Osteoblast (primary cell): ENCODE measurements around the gene MUC5B. TPM values are rescaled to one million over a fixed set of nuclear protein-coding genes. Genes with fewer than 3 reads are reported as not detected.

Experiments used
- DNase-seq: peaks from one replicate; pipeline ENCODE4 v3.0.0; 2011; ENCODE audit warnings: low spot score, mixed read lengths; ENCODE audit not compliant: insufficient read length; ENCODE audit errors: missing footprints
- H2AFZ ChIP-seq: 2 replicates; pipeline ENCODE4 v1.6.0; 2011; ENCODE audit warnings: mild to moderate bottlenecking, low read length
- H3K27ac ChIP-seq: 2 replicates; pipeline ENCODE4 v1.5.1; 2011; ENCODE audit warnings: mild to moderate bottlenecking, low read depth, low read length, moderate library complexity
- H3K27me3 ChIP-seq: 2 replicates; pipeline ENCODE4 v1.6.0; 2012; ENCODE audit warnings: mild to moderate bottlenecking, control low read depth, inconsistent platforms, low read length, moderate library complexity; ENCODE audit not compliant: insufficient read depth
- H3K36me3 ChIP-seq: 2 replicates; pipeline ENCODE4 v1.5.1; 2011; ENCODE audit warnings: mild to moderate bottlenecking, low read length, control low read depth, moderate library complexity; ENCODE audit not compliant: insufficient read depth
- H3K4me1 ChIP-seq: 2 replicates; pipeline ENCODE4 v1.5.1; 2011; ENCODE audit warnings: mild to moderate bottlenecking, low read length, control low read depth, moderate library complexity; ENCODE audit not compliant: insufficient read depth
- H3K4me2 ChIP-seq: 2 replicates; pipeline ENCODE4 v1.6.0; 2011; ENCODE audit warnings: mild to moderate bottlenecking, low read length; ENCODE audit not compliant: insufficient read depth
- H3K4me3 ChIP-seq: fragments of 200-600 bp; sonication (generic); 3 replicates; pipeline ENCODE4 v1.5.1; 2012; ENCODE audit warnings: mild to moderate bottlenecking, low read length, inconsistent platforms; ENCODE audit not compliant: insufficient read depth
- H3K79me2 ChIP-seq: 2 replicates; pipeline ENCODE4 v1.6.0; 2012; ENCODE audit warnings: mild to moderate bottlenecking, low read length, control low read depth, inconsistent platforms; ENCODE audit not compliant: insufficient read depth
- H3K9me3 ChIP-seq: 2 replicates; pipeline ENCODE4 v1.5.1; 2011; ENCODE audit warnings: low read depth, low read length, control low read depth
- H4K20me1 ChIP-seq: 2 replicates; pipeline ENCODE4 v1.6.0; 2012; ENCODE audit warnings: mild to moderate bottlenecking, low read length, control low read depth; ENCODE audit not compliant: insufficient read depth
- CTCF ChIP-seq: IDR thresholded peaks from 2 replicates; pipeline ENCODE4 v1.5.1; 2011; ENCODE audit warnings: mild to moderate bottlenecking, low read depth, low read length, moderate library complexity; ENCODE audit errors: extremely low read depth
- total RNA-seq: library from RNA; depleted of rRNA; stranded (reverse); fragments of >200 nt; gene quantifications from 2 replicates; pipeline ENCODE4 v1.2.3, GENCODE V29; 2012

MUC5B gene
- total RNA-seq, 1 donor = not detected

GRCh38 chr11:1283091-1283511 is 60.2 kb downstream of the MUC5B start:
- Histone ChIP-seq H2AFZ (no peak overlapping the region), H3K4me2 (no peak overlapping the region), H3K36me3 (peaks cover 32% of the 10 kb centered on the region), H3K4me3 (no peak overlapping the region), H3K4me1 (no peaks in the 10 kb centered on the region), H3K27ac (no peak overlapping the region), H4K20me1 (peaks cover 14% of the 10 kb centered on the region), H3K9me3 (no peaks in the 10 kb centered on the region), H3K27me3 (no peaks in the 10 kb centered on the region), H3K79me2 (peaks cover 1% of the 10 kb centered on the region)
- no peak for DNase-seq
- TF ChIP-seq CTCF = no peak

- no peak overlapping the region for H3K27ac ChIP-seq
- no peak overlapping the region for H2AFZ ChIP-seq
- peaks cover 8% of the 10 kb centered on the region for H4K20me1 ChIP-seq
- H3K27me3 ChIP-seq = no peaks in the 10 kb centered on the region
- DNase-seq = no peak
- peaks cover 7% of the 10 kb centered on the region for H3K79me2 ChIP-seq
- no peak overlapping the region for H3K4me2 ChIP-seq
- no peak for TF ChIP-seq CTCF
- H3K4me1 ChIP-seq = no peaks in the 10 kb centered on the region
- peaks cover 39% of the 10 kb centered on the region for H3K36me3 ChIP-seq
- no peaks in the 10 kb centered on the region for H3K9me3 ChIP-seq
- H3K4me3 ChIP-seq = no peak overlapping the region
Measured at GRCh38 chr11:1283906-1284305, 61.0 kb downstream of the MUC5B start.

- Histone ChIP-seq H3K36me3 (peaks cover 42% of the 10 kb centered on the region), H2AFZ (no peak overlapping the region), H4K20me1 (peaks cover 14% of the 10 kb centered on the region), H3K9me3 (no peaks in the 10 kb centered on the region), H3K79me2 (peaks cover 18% of the 10 kb centered on the region), H3K4me3 (no peak overlapping the region), H3K4me1 (no peaks in the 10 kb centered on the region), H3K4me2 (no peak overlapping the region), H3K27ac (no peak overlapping the region), H3K27me3 (no peaks in the 10 kb centered on the region)
- no peak for TF ChIP-seq CTCF
- DNase-seq = no peak
Measured at GRCh38 chr11:1285316-1285744, 62.5 kb downstream of the MUC5B start.

- H3K4me3 ChIP-seq = no peak overlapping the region
- H3K9me3 ChIP-seq = no peaks in the 10 kb centered on the region
- H4K20me1 ChIP-seq = peaks cover 17% of the 10 kb centered on the region
- H3K27me3 ChIP-seq = no peaks in the 10 kb centered on the region
- no peak overlapping the region for H2AFZ ChIP-seq
- peaks cover 41% of the 10 kb centered on the region for H3K36me3 ChIP-seq
- H3K4me1 ChIP-seq = no peaks in the 10 kb centered on the region
- H3K27ac ChIP-seq = no peak overlapping the region
- peaks cover 24% of the 10 kb centered on the region for H3K79me2 ChIP-seq
- no peak for TF ChIP-seq CTCF
- no peak for DNase-seq
- no peak overlapping the region for H3K4me2 ChIP-seq
Measured at GRCh38 chr11:1285876-1286275, 63.0 kb downstream of the MUC5B start.
